NCI-H2227 (cell line): ENCODE data around the gene MED29.

Source experiments
- DNase-seq: peaks from one replicate; lab custom pipeline; 2025; ENCODE audit not compliant: unreplicated experiment; lab: John Stamatoyannopoulos, UW

The MED29 gene

GRCh38 chr19:39390751-39391437, at the start of gene MED29, which contains the start of gene PAF1:
Gene MED29 (plus strand): TSS chr19:39391378. CDS start chr19:39391423, 45 bp downstream.
Gene PAF1 (minus strand): TSS chr19:39391106. CDS start chr19:39390864, 242 bp downstream.
- peak; percentile 100 for DNase-seq

- DNase-seq, result peak; percentile 100
Measured at GRCh38 chr19:39341719-39342604, 49.2 kb upstream of the MED29 start, which contains the start of gene SAMD4B. Gene SAMD4B (plus strand): TSS chr19:39342421. CDS start chr19:39356894, 14,473 bp downstream.

- DNase-seq, result peak; percentile 82
Measured at GRCh38 chr19:39342647-39343305, 48.4 kb upstream of the MED29 start.

GRCh38 chr19:39345956-39346355, 45.2 kb upstream of the MED29 start:
- no peak for DNase-seq

GRCh38 chr19:39347332-39348164, 43.6 kb upstream of the MED29 start:
- no peak for DNase-seq

- no peak for DNase-seq
Measured at GRCh38 chr19:39349326-39349725, 41.9 kb upstream of the MED29 start.

GRCh38 chr19:39350156-39350555, 41.0 kb upstream of the MED29 start:
- no peak for DNase-seq

- DNase-seq, result no peak
Measured at GRCh38 chr19:39351537-39352064, 39.6 kb upstream of the MED29 start.

GRCh38 chr19:39352381-39353255, 38.6 kb upstream of the MED29 start:
- no peak for DNase-seq

- no peak for DNase-seq
Measured at GRCh38 chr19:39355253-39355652, 35.9 kb upstream of the MED29 start.

- no peak for DNase-seq
Measured at GRCh38 chr19:39356073-39356472, 35.1 kb upstream of the MED29 start.

- DNase-seq, result no peak
Measured at GRCh38 chr19:39356647-39357046, 34.5 kb upstream of the MED29 start.

GRCh38 chr19:39359026-39359425, 32.2 kb upstream of the MED29 start:
- no peak for DNase-seq

GRCh38 chr19:39360599-39360998, 30.6 kb upstream of the MED29 start:
- no peak for DNase-seq

GRCh38 chr19:39362682-39363657, 28.2 kb upstream of the MED29 start:
- no peak for DNase-seq

- DNase-seq, result no peak
Measured at GRCh38 chr19:39363901-39364457, 27.2 kb upstream of the MED29 start.

- DNase-seq, result no peak
Measured at GRCh38 chr19:39365531-39365930, 25.6 kb upstream of the MED29 start.

- no peak for DNase-seq
Measured at GRCh38 chr19:39369200-39369599, 22.0 kb upstream of the MED29 start.
